Measurements from ENCODE around the gene ZFP36.
A peak's percentile ranks its signal among the peaks of the same experiment; 100 is the strongest.

Gene ZFP36

DNA sequence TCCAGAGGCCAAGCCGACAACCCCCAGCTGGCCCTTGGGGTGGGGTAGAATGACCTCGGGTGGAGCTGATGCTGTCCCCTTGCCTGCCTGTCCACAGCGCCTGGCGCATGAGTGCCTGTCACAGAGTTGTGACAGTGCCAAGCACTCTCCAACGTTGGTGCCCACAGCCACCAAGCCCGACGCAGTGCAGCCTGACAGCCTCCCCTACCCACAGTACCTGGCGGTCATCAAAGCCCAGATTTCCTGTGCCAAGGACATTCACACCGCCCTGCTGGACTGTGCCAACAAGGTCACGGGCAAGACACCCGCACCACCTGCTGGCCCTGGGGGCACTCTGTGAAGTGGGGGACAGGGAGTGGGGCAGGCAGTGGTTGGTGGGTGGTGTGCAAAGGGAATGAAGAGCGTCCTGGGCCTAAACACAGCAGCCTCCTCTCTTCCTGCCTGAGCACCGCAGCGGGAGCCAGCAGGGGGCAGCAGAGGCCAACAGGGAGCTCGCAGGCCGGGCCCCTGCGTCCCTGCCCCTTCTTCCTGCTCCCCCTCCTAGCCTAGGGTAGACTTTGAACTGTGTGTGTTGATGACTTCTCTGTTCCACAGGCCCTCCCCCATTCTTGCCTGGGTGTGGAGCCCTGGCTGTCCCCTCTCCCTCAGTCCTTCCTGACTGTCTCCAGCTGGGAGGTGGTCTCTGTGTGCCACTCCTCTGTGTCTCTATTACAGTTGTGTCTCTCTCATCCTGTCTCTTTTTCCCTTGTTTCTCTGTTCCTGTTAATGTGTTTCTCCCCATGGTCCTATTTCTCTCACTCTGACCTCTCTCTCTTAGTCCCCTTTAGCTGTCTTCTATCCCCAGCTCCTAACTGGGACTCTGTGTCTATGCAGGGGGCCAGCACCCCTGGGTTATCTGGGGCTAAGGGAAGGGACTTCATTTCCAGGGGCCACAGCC lies 9.0 kb upstream of the ZFP36 start:
- TF ChIP-seq, protein P1, sequence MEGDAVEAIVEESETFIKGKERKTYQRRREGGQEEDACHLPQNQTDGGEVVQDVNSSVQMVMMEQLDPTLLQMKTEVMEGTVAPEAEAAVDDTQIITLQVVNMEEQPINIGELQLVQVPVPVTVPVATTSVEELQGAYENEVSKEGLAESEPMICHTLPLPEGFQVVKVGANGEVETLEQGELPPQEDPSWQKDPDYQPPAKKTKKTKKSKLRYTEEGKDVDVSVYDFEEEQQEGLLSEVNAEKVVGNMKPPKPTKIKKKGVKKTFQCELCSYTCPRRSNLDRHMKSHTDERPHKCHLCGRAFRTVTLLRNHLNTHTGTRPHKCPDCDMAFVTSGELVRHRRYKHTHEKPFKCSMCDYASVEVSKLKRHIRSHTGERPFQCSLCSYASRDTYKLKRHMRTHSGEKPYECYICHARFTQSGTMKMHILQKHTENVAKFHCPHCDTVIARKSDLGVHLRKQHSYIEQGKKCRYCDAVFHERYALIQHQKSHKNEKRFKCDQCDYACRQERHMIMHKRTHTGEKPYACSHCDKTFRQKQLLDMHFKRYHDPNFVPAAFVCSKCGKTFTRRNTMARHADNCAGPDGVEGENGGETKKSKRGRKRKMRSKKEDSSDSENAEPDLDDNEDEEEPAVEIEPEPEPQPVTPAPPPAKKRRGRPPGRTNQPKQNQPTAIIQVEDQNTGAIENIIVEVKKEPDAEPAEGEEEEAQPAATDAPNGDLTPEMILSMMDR (IDR thresholded peaks at IDR 0.05; ENCODE audit: control insufficient read depth, extremely low read depth, insufficient read depth): peak; percentile 90
- no peak overlapping the region for H3K4me3 ChIP-seq (ENCODE audit: low read depth, low read length)
- no peak for DNase-seq (ENCODE audit: low read depth)

DNA sequence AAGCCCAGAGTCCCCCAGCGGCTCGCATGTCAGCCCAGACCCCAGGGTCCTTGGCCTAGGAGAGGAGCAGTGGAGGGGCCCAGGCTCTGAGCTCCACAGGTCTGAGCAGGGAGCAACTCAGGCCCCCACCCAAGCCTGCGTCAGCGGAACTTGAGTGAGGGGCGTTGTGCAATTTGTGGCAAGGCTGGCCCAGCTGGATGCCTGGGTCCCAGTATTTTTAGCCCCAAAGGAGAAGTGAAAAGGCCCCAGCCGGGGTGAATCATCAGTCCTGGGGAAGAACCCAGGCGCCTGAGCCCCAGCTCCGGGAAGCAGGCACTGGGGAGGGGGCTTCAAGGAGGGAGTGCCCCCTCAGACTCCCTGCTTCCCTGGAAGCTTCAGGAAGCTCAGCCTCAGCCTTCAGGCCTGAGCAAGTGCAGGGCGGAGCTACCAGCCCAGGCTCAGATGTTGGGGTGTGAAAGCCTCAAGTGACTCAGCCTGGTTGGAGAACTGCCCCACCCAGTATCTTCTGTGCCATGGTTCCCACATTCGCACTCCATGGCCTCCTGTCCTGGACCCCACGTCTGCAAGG lies 8.3 kb upstream of the ZFP36 start:
- DNase-seq (ENCODE audit: low read depth): no peak
- TF ChIP-seq, protein P1 (IDR thresholded peaks at IDR 0.05; ENCODE audit: control insufficient read depth, extremely low read depth, insufficient read depth): no peak
- no peak overlapping the region for H3K4me3 ChIP-seq (ENCODE audit: low read depth, low read length)

DNA sequence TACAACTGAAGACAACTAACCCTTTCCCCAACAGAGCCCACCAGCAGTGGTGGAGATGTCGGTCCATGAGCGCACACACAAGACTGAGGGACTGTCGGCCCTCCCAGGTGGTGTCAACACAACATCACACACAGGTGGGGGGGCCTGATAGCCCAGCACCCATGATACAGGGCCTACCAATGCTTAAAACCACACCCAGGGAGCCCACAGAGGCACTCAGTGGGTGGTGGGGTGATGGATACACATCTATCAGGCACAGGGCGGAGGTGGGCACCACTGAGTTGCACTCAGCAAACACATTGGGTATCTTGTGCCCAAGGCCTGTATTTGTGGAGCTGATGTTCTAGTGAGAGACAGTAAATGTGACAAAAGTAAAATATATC lies 7.0 kb upstream of the ZFP36 start:
- no peak for DNase-seq (ENCODE audit: low read depth)
- TF ChIP-seq, protein P1 (IDR thresholded peaks at IDR 0.05; ENCODE audit: control insufficient read depth, extremely low read depth, insufficient read depth): no peak
- no peak overlapping the region for H3K4me3 ChIP-seq (ENCODE audit: low read depth, low read length)

DNA sequence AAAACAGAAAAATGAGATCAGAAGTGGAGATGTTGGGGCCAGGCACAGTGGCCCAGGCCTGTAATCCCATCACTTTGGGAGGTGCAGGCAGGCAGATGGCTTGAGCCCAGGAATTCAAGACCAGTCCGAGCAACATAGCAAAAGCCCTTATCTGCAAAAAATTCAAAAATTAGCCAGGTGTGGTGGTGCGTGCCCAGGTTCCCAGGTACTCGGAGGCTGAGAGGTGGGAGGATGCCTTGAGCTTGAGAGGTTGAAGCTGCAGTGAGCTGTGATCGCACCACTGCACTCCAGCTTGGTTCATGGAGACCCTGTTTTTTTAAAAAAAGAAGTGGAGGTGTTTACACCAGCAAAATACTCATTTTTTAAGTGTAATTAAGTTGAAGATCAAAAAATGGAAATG lies 6.6 kb upstream of the ZFP36 start:
- TF ChIP-seq, protein P1 (IDR thresholded peaks at IDR 0.05; ENCODE audit: control insufficient read depth, extremely low read depth, insufficient read depth): no peak
- no peak overlapping the region for H3K4me3 ChIP-seq (ENCODE audit: low read depth, low read length)
- no peak for DNase-seq (ENCODE audit: low read depth)

DNA sequence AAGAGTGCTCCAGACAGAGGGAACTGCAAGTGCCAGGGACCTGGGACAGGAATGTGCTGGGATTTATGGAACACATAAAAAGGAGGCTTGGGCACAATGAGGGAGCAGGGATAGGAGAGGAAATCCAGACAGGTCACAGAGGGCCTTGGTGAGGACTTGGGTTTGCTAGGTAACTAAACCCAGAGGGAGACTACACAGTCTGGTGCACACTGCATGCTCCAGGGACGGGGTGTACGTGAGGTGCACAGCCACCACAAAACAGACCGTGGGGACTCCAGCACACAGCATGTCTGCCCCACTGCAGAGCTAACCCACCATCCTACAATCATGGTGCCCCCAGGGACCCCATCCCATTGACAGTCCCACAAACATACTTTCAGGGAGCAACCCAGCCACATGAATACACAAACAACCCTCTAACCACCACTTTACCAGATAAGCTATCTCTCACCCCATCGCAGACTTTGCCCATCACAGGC lies 5.5 kb upstream of the ZFP36 start:
- DNase-seq (ENCODE audit: low read depth): no peak
- H3K4me3 ChIP-seq (ENCODE audit: low read depth, low read length): no peak overlapping the region
- TF ChIP-seq, protein P1 (IDR thresholded peaks at IDR 0.05; ENCODE audit: control insufficient read depth, extremely low read depth, insufficient read depth): no peak

DNA sequence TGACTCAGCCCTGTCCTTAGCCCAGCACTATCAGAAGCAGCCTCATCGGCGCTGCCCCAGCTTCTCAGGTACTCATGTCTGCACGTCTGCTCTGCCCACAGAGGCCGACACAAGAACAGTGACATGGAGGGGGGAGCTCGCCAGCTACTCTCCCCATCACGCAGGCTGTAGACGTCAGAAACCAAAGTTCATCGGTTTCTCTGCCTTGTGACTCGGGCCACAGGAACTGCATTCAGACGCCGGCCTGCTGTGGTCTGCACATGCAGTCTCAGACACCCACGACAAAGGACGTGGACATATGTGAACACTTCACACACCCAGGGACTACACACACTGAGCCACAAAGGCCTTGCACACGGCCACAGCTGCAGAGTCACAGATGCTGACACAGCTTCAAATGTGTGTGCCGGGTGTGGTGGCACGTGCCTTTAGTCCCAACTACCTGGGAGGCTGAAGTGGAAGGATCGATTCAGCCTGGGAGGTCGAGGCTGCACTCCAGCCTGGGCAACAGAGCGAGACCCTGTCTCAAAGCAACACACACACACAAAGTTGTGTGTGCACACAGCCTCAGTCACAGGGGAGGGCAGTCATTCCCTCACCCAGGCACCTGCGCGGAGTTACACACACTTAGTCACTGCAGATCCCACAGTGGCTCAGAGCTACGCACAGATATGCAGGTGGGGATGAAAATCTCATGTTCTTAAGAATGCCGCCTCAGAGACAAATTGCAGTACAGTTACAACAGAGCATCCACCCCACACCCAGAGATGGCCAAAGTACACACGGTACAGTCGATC lies 4.9 kb upstream of the ZFP36 start:
- DNase-seq (ENCODE audit: low read depth): no peak
- H3K4me3 ChIP-seq (ENCODE audit: low read depth, low read length): peak overlapping the region; percentile 54
- TF ChIP-seq, protein P1 (IDR thresholded peaks at IDR 0.05; ENCODE audit: control insufficient read depth, extremely low read depth, insufficient read depth): no peak

Data from LNCaP clone FGC (cell line).